Measurements from ENCODE around the gene NCKAP5L.

Gene NCKAP5L

DNA sequence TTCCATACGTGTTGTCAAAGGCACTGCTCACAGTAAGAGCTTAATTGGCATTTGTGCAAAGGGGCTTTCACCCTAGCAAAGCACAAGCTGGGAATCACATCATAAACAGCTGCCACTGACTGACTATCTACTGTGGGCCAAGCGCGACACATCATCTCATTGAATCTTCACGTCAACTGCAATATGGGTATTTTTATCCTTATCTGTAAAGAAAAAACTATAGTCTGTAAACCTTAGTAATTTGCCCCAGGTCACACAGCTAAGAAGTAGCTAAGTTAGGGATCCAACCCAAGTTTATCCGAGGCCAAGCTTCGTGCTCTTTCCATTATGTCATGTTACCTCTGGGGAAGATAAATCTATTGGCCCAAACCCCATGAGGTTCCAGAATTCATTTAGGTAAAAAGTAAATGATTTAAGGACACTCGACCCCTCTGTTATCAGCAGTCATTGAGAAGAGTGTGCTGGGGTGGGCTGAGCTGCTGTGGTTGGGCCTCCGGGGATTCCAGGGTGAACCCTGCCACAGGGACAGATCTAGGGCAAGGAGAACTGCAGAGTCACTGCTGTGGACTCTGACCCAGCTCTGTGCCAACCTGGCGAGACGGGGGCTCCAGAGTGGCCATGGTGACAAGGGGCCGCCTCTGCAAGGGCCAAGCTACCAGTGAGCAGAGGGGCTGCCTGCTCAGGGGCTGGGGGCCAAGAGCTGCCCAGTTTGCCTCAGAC, 27.6 kb downstream of the NCKAP5L start:
- no peak overlapping the region for H3K4me3 ChIP-seq (ENCODE audit: low read depth, low read length)
- no peak overlapping the region for H3K23ac ChIP-seq (ENCODE audit: low read length)
- H3K79me1 ChIP-seq (ENCODE audit: low read length) = no peaks in the 10 kb centered on the region
- no peaks in the 10 kb centered on the region for H3K27me3 ChIP-seq (ENCODE audit: insufficient read depth, low read length)
- H2BK120ac ChIP-seq (ENCODE audit: insufficient read depth, low read length, poor library complexity) = no peak overlapping the region
- WGBS (ENCODE audit: extremely low coverage, insufficient coverage, insufficient read length) = no CpG with 5 or more reads among the region's 11 CpGs
- no peaks in the 10 kb centered on the region for H3K79me2 ChIP-seq (ENCODE audit: control insufficient read depth, insufficient read depth, low read length, poor library complexity)
- H2BK5ac ChIP-seq (ENCODE audit: low read depth, low read length, poor library complexity) = no peak overlapping the region
- peak; percentile 51 to 61 for DNase-seq
- H4K8ac ChIP-seq (ENCODE audit: low read depth, low read length) = no peak overlapping the region
- H3K27ac ChIP-seq (ENCODE audit: low read depth, low read length) = no peak overlapping the region
- H3K4me1 ChIP-seq (ENCODE audit: control insufficient read depth in 1 of 2, insufficient read depth in 2 of 2, low read length in 2 of 2) = no peaks in the 10 kb centered on the region
- H4K91ac ChIP-seq (ENCODE audit: low read depth, low read length) = no peak overlapping the region
- H3K9ac ChIP-seq (ENCODE audit: low read length) = no peak overlapping the region
- no peak overlapping the region for H2AK5ac ChIP-seq (ENCODE audit: low read length)
- H3K4me2 ChIP-seq (ENCODE audit: low read length) = no peak overlapping the region
- H3K9me3 ChIP-seq (ENCODE audit: insufficient read depth, low read depth, low read length) = peaks cover 3% of the 10 kb centered on the region
- H2BK12ac ChIP-seq (ENCODE audit: low read length) = no peak overlapping the region
- peaks cover 72 to 79% of the 10 kb centered on the region in 2 experiments for H3K36me3 ChIP-seq (ENCODE audit: control insufficient read depth in 1 of 2, insufficient read depth in 2 of 2, low read length in 2 of 2)
- no peak overlapping the region for H3K14ac ChIP-seq (ENCODE audit: low read length)
- no peak overlapping the region for H4K12ac ChIP-seq (ENCODE audit: low read depth, low read length)
- H2AFZ ChIP-seq (ENCODE audit: insufficient read depth, low read length, poor library complexity) = no peak overlapping the region
- no peak overlapping the region for H3K4ac ChIP-seq (ENCODE audit: low read depth, low read length)
- no peak overlapping the region for H3K18ac ChIP-seq (ENCODE audit: low read length)

- no CpG with 5 or more reads among the region's 2 CpGs for WGBS (ENCODE audit: extremely low coverage, insufficient coverage, insufficient read length)
- Histone ChIP-seq H3K4ac (ENCODE audit: low read depth, low read length) (no peak overlapping the region), H2BK120ac (ENCODE audit: insufficient read depth, low read length, poor library complexity) (no peak overlapping the region), H3K4me1 (ENCODE audit: control insufficient read depth in 1 of 2, insufficient read depth in 2 of 2, low read length in 2 of 2) (no peaks in the 10 kb centered on the region), H2AFZ (ENCODE audit: insufficient read depth, low read length, poor library complexity) (no peak overlapping the region), H3K4me2 (ENCODE audit: low read length) (no peak overlapping the region), H4K12ac (ENCODE audit: low read depth, low read length) (no peak overlapping the region), H3K14ac (ENCODE audit: low read length) (no peak overlapping the region), H4K91ac (ENCODE audit: low read depth, low read length) (no peak overlapping the region), H3K27ac (ENCODE audit: low read depth, low read length) (no peak overlapping the region), H3K36me3 (ENCODE audit: control insufficient read depth in 1 of 2, insufficient read depth in 2 of 2, low read length in 2 of 2) (peaks cover 73 to 78% of the 10 kb centered on the region in 2 experiments), H3K9ac (ENCODE audit: low read length) (no peak overlapping the region), H3K79me1 (ENCODE audit: low read length) (no peaks in the 10 kb centered on the region), H3K18ac (ENCODE audit: low read length) (no peak overlapping the region), H3K23ac (ENCODE audit: low read length) (no peak overlapping the region), H3K4me3 (ENCODE audit: low read depth, low read length) (no peak overlapping the region), H2AK5ac (ENCODE audit: low read length) (no peak overlapping the region), H2BK12ac (ENCODE audit: low read length) (no peak overlapping the region), H2BK5ac (ENCODE audit: low read depth, low read length, poor library complexity) (no peak overlapping the region), H3K9me3 (ENCODE audit: insufficient read depth, low read depth, low read length) (peaks cover 3% of the 10 kb centered on the region), H4K8ac (ENCODE audit: low read depth, low read length) (no peak overlapping the region), H3K27me3 (ENCODE audit: insufficient read depth, low read length) (no peaks in the 10 kb centered on the region), H3K79me2 (ENCODE audit: control insufficient read depth, insufficient read depth, low read length, poor library complexity) (no peaks in the 10 kb centered on the region)
- DNase-seq = no peak
Measured at GRCh38 chr12:49798934-49799333, 29.3 kb downstream of the NCKAP5L start.

DNA sequence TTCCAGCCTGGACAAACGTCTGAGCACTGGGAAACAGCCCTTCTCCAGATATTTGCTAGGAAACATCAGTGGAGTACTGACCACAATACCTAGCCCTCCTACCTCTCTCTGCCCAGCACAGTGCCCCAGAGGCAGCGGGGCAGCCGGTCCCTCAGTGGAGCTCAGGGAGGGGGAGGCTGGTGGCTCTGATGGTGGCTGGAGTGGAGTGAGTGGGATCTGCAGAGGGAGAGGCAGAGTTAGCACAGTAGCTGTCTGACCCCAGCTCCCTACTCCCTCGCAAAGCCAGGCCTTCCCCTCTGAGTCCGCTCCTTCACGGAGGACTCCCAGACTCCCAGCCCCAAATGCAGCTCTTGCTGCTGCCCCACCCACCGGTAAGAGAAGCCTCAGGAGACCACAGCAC, 30.0 kb downstream of the NCKAP5L start:
- H4K8ac ChIP-seq (ENCODE audit: low read depth, low read length) = no peak overlapping the region
- DNase-seq = no peak
- no peak overlapping the region for H3K18ac ChIP-seq (ENCODE audit: low read length)
- no peaks in the 10 kb centered on the region for H3K79me1 ChIP-seq (ENCODE audit: low read length)
- H2BK5ac ChIP-seq (ENCODE audit: low read depth, low read length, poor library complexity) = no peak overlapping the region
- no peak overlapping the region for H2BK120ac ChIP-seq (ENCODE audit: insufficient read depth, low read length, poor library complexity)
- H2AK5ac ChIP-seq (ENCODE audit: low read length) = no peak overlapping the region
- H3K79me2 ChIP-seq (ENCODE audit: control insufficient read depth, insufficient read depth, low read length, poor library complexity) = no peaks in the 10 kb centered on the region
- no peak overlapping the region for H3K23ac ChIP-seq (ENCODE audit: low read length)
- H3K4ac ChIP-seq (ENCODE audit: low read depth, low read length) = no peak overlapping the region
- H2BK12ac ChIP-seq (ENCODE audit: low read length) = no peak overlapping the region
- no peak overlapping the region for H3K27ac ChIP-seq (ENCODE audit: low read depth, low read length)
- no CpG with 5 or more reads among the region's 7 CpGs for WGBS (ENCODE audit: extremely low coverage, insufficient coverage, insufficient read length)
- H2AFZ ChIP-seq (ENCODE audit: insufficient read depth, low read length, poor library complexity) = no peak overlapping the region
- H3K4me2 ChIP-seq (ENCODE audit: low read length) = no peak overlapping the region
- H3K4me3 ChIP-seq (ENCODE audit: low read depth, low read length) = no peak overlapping the region
- no peak overlapping the region for H3K14ac ChIP-seq (ENCODE audit: low read length)
- no peaks in the 10 kb centered on the region for H3K4me1 ChIP-seq (ENCODE audit: control insufficient read depth in 1 of 2, insufficient read depth in 2 of 2, low read length in 2 of 2)
- H3K9ac ChIP-seq (ENCODE audit: low read length) = no peak overlapping the region
- no peak overlapping the region for H4K91ac ChIP-seq (ENCODE audit: low read depth, low read length)
- peaks cover 3% of the 10 kb centered on the region for H3K9me3 ChIP-seq (ENCODE audit: insufficient read depth, low read depth, low read length)
- H3K27me3 ChIP-seq (ENCODE audit: insufficient read depth, low read length) = no peaks in the 10 kb centered on the region
- peaks cover 71% of the 10 kb centered on the region in 2 experiments for H3K36me3 ChIP-seq (ENCODE audit: control insufficient read depth in 1 of 2, insufficient read depth in 2 of 2, low read length in 2 of 2)
- no peak overlapping the region for H4K12ac ChIP-seq (ENCODE audit: low read depth, low read length)

- Histone ChIP-seq H3K18ac (ENCODE audit: low read length) (no peak overlapping the region), H3K4me1 (ENCODE audit: control insufficient read depth in 1 of 2, insufficient read depth in 2 of 2, low read length in 2 of 2) (no peaks in the 10 kb centered on the region), H3K27me3 (ENCODE audit: insufficient read depth, low read length) (no peaks in the 10 kb centered on the region), H4K12ac (ENCODE audit: low read depth, low read length) (no peak overlapping the region), H3K9ac (ENCODE audit: low read length) (no peak overlapping the region), H2BK12ac (ENCODE audit: low read length) (no peak overlapping the region), H3K79me2 (ENCODE audit: control insufficient read depth, insufficient read depth, low read length, poor library complexity) (no peaks in the 10 kb centered on the region), H3K23ac (ENCODE audit: low read length) (no peak overlapping the region), H2AFZ (ENCODE audit: insufficient read depth, low read length, poor library complexity) (no peak overlapping the region), H3K9me3 (ENCODE audit: insufficient read depth, low read depth, low read length) (peaks cover 3% of the 10 kb centered on the region), H4K8ac (ENCODE audit: low read depth, low read length) (no peak overlapping the region), H3K4ac (ENCODE audit: low read depth, low read length) (no peak overlapping the region), H4K91ac (ENCODE audit: low read depth, low read length) (no peak overlapping the region), H3K79me1 (ENCODE audit: low read length) (no peaks in the 10 kb centered on the region), H3K4me3 (ENCODE audit: low read depth, low read length) (no peak overlapping the region), H2BK5ac (ENCODE audit: low read depth, low read length, poor library complexity) (no peak overlapping the region), H3K27ac (ENCODE audit: low read depth, low read length) (no peak overlapping the region), H2AK5ac (ENCODE audit: low read length) (no peak overlapping the region), H3K36me3 (ENCODE audit: control insufficient read depth in 1 of 2, insufficient read depth in 2 of 2, low read length in 2 of 2) (peaks cover 69 to 73% of the 10 kb centered on the region in 2 experiments), H2BK120ac (ENCODE audit: insufficient read depth, low read length, poor library complexity) (no peak overlapping the region), H3K4me2 (ENCODE audit: low read length) (no peak overlapping the region), H3K14ac (ENCODE audit: low read length) (no peak overlapping the region)
- DNase-seq = no peak
- WGBS (ENCODE audit: extremely low coverage, insufficient coverage, insufficient read length) = no CpG with 5 or more reads among the region's 2 CpGs
Measured at GRCh38 chr12:49797449-49797776, 30.8 kb downstream of the NCKAP5L start.
